Measurements from ENCODE around the gene ZDHHC12. TPM values are rescaled to one million over a fixed set of nuclear protein-coding genes. Genes with fewer than 3 reads are reported as not detected.

ZDHHC12 gene
- total and polyA plus RNA-seq, 2 of the 13 experiments (the other 11 are each of a cell fraction or from before 2014, with no cell fraction given) = 25.4 to 28.0 TPM

GRCh38 chr9:128723866-128724743, at the start of gene ZDHHC12 (continued):
- peak; percentile 56; the same call in 1 of the 2 replicates for TF ChIP-seq MYC (CRISPR knock-in tag; IDR thresholded peaks at IDR 0.05; ENCODE audit: borderline replicate concordance)
- peak; percentile 51; the same call in 1 of the 2 replicates for TF ChIP-seq REPIN1 (CRISPR knock-in tag; IDR thresholded peaks at IDR 0.05; ENCODE audit: borderline replicate concordance, low read depth)
- no peak for TF ChIP-seq ZNF468 (CRISPR knock-in tag; IDR thresholded peaks at IDR 0.05)
- TF ChIP-seq ZBTB1 (CRISPR knock-in tag; IDR thresholded peaks at IDR 0.05; ENCODE audit: borderline replicate concordance) = no peak
- TF ChIP-seq ZNF276 (CRISPR knock-in tag; IDR thresholded peaks at IDR 0.05; ENCODE audit: low read depth) = peak; percentile 87; the same call in 1 of the 2 replicates
- TF ChIP-seq KLF13 (CRISPR knock-in tag; IDR thresholded peaks at IDR 0.05) = no peak
- peak; percentile 61 for TF ChIP-seq ZNF574 (CRISPR knock-in tag; IDR thresholded peaks at IDR 0.05)
- TF ChIP-seq HCFC1 (IDR thresholded peaks at IDR 0.05; ENCODE audit: low read depth, low read length) = no peak
- TF ChIP-seq ZNF598 (CRISPR knock-in tag; IDR thresholded peaks at IDR 0.05; ENCODE audit: borderline replicate concordance) = peak; percentile 95; the same call in 1 of the 2 replicates
- peak; percentile 33; the same call in 1 of the 2 replicates for TF ChIP-seq ZNF33B (CRISPR knock-in tag; IDR thresholded peaks at IDR 0.05)
- peak; percentile 67; the same call in 1 of the 2 replicates for TF ChIP-seq KDM2A (CRISPR knock-in tag; IDR thresholded peaks at IDR 0.05; ENCODE audit: borderline replicate concordance, low read depth)
- peak; percentile 20; the same call in 1 of the 2 replicates for TF ChIP-seq ZNF772 (CRISPR knock-in tag; IDR thresholded peaks at IDR 0.05)
- 0 out of 2 replicates have a peak, but pooled peaks have one; percentile 32 for TF ChIP-seq RAD21 (CRISPR knock-in tag; IDR thresholded peaks at IDR 0.05)
- peak; percentile 62 for TF ChIP-seq SRSF1 (optimal IDR thresholded peaks at IDR 0.05; ENCODE audit: low read depth, low read length)
- 0 out of 2 replicates have a peak, but pooled peaks have one; percentile 50 for TF ChIP-seq TARDBP (CRISPR knock-in tag; IDR thresholded peaks at IDR 0.05)
- TF ChIP-seq SMYD3 (CRISPR knock-in tag; IDR thresholded peaks at IDR 0.05) = no peak
- peak; percentile 89 for TF ChIP-seq TFDP1 (CRISPR knock-in tag; IDR thresholded peaks at IDR 0.05; ENCODE audit: borderline replicate concordance)
- peak; percentile 23; the same call in 1 of the 2 replicates for TF ChIP-seq ZBTB38 (CRISPR knock-in tag; IDR thresholded peaks at IDR 0.05)
- peak; percentile 88 for TF ChIP-seq YEATS2 (CRISPR knock-in tag; IDR thresholded peaks at IDR 0.05; ENCODE audit: borderline replicate concordance)
- no peak for TF ChIP-seq ZNF431 (CRISPR knock-in tag; IDR thresholded peaks at IDR 0.05; ENCODE audit: borderline replicate concordance, low read depth)
- TF ChIP-seq ZNF503 (CRISPR knock-in tag; IDR thresholded peaks at IDR 0.05) = peak; percentile 54; the same call in 1 of the 2 replicates

Measured in HepG2 (cell line).